Keratinocyte (primary cell): ENCODE measurements around the gene SUSD3. TPM values are rescaled to one million over a fixed set of nuclear protein-coding genes. Genes with fewer than 3 reads are reported as not detected.
"Not testable (repeated sequence)": the region's sequence is repeated elsewhere in the genome, so short reads cannot be mapped to it uniquely, and the experiment has no call there.

ENCODE experiments used
- DNase-seq: peaks from one replicate; pipeline ENCODE4 v3.0.0-alpha.2; 2011; ENCODE audit warnings: low read depth, missing footprints, low spot score
- FAIRE-seq: peaks from 2 replicates; lab custom pipeline; 2011; peaks lifted over from hg19 to GRCh38; lab: Jason Lieb, UNC
- H2AFZ ChIP-seq: 2 replicates; pipeline ENCODE4 v1.6.0; 2012; ENCODE audit warnings: low read length, control low read depth, inconsistent platforms; ENCODE audit not compliant: control insufficient read depth
- H3K27ac ChIP-seq: 2 replicates; pipeline ENCODE4 v1.5.1; 2011; ENCODE audit warnings: low read length; ENCODE audit not compliant: control insufficient read depth, insufficient read depth
- H3K27me3 ChIP-seq: 3 replicates; pipeline ENCODE4 v1.6.0; 2011; ENCODE audit warnings: low read length; ENCODE audit not compliant: control insufficient read depth, insufficient read depth; ENCODE audit errors: extremely low read depth
- H3K36me3 ChIP-seq, 2 experiments: 2 replicates in 1 of 2; 3 replicates in 1 of 2; pipeline ENCODE4 v1.5.1; 2011; ENCODE audit warnings: low read length in 2 of 2, mild to moderate bottlenecking in 1 of 2; ENCODE audit not compliant: control insufficient read depth in 2 of 2, insufficient read depth in 2 of 2; ENCODE audit errors: extremely low read depth in 1 of 2
- H3K4me1 ChIP-seq: 3 replicates; pipeline ENCODE4 v1.5.1; 2011; ENCODE audit warnings: low read length; ENCODE audit not compliant: control insufficient read depth, insufficient read depth; ENCODE audit errors: extremely low read depth
- H3K4me2 ChIP-seq: 3 replicates; pipeline ENCODE4 v1.6.0; 2011; ENCODE audit warnings: low read depth, low read length; ENCODE audit not compliant: control insufficient read depth, insufficient read depth; ENCODE audit errors: extremely low read depth
- H3K4me3 ChIP-seq, 3 experiments: fragments of 200-600 bp in 1 of 3; sonication (generic) in 1 of 3; 2 replicates in 2 of 3; 3 replicates in 1 of 3; pipeline ENCODE4 v1.5.1; 2011 to 2016; ENCODE audit warnings: low read length in 3 of 3, mild to moderate bottlenecking in 3 of 3, control low read depth in 2 of 3, inconsistent platforms in 1 of 3, low read depth in 1 of 3, mixed read lengths in 1 of 3, mixed run types in 1 of 3, moderate library complexity in 1 of 3; ENCODE audit not compliant: control insufficient read depth in 2 of 3, insufficient read depth in 2 of 3; ENCODE audit errors: extremely low read depth in 1 of 3
- H3K79me2 ChIP-seq: 2 replicates; pipeline ENCODE4 v1.6.0; 2012; ENCODE audit warnings: low read length; ENCODE audit not compliant: control insufficient read depth, insufficient read depth
- H3K9ac ChIP-seq: 3 replicates; pipeline ENCODE4 v1.6.0; 2011; ENCODE audit warnings: low read length; ENCODE audit not compliant: control insufficient read depth, insufficient read depth; ENCODE audit errors: extremely low read depth
- H3K9me1 ChIP-seq: 3 replicates; pipeline ENCODE4 v1.6.0; 2011; ENCODE audit warnings: low read length; ENCODE audit not compliant: control insufficient read depth, insufficient read depth; ENCODE audit errors: extremely low read depth
- H3K9me3 ChIP-seq: 2 replicates; pipeline ENCODE4 v1.5.1; 2012; ENCODE audit warnings: low read depth, low read length; ENCODE audit not compliant: control insufficient read depth
- H4K20me1 ChIP-seq: 3 replicates; pipeline ENCODE4 v1.6.0; 2011; ENCODE audit warnings: low read length; ENCODE audit not compliant: control insufficient read depth, insufficient read depth; ENCODE audit errors: extremely low read depth
- EZH2 ChIP-seq: IDR thresholded peaks from one replicate; pipeline ENCODE4 v1.6.1; 2012; ENCODE audit warnings: inconsistent platforms, mild to moderate bottlenecking, low read length, moderate library complexity
- dilution Hi-C: fragments of 300-500 bp; cut with MboI; formaldehyde crosslinking; loops from one replicate; pipeline ENCODE4 v1.7.0; 2020; ENCODE audit warnings: low sequenced_read_pairs; ENCODE audit not compliant: extremely low pct_ligation_motif_present
- polyA plus RNA-seq, 5 experiments: library from polyadenylated mRNA; depleted of rRNA in 3 of 5; stranded (reverse) in 3 of 5; stranded (forward) in 1 of 5; unstranded in 1 of 5; fragments of >200 nt; gene quantifications; 1 replicate in 1 of 5; 2 replicates in 3 of 5; 3 replicates in 1 of 5; pipeline versions ENCODE4 v1.2.1 to v1.2.3, GENCODE V29; 2011 to 2012; ENCODE audit warnings: missing spikeins in 2 of 5, low read depth in 1 of 5, low replicate concordance in 1 of 5
- TF ChIP-seq, protein P1 (sequence below), 3 experiments: IDR thresholded peaks in 1 of 3; conservative IDR thresholded peaks in 1 of 3; optimal IDR thresholded peaks in 1 of 3; 2 replicates in 2 of 3; 3 replicates in 1 of 3; pipeline versions ENCODE3 to v1.5.1; 2011; ENCODE audit warnings: low read length in 3 of 3, mild to moderate bottlenecking in 3 of 3, moderate library complexity in 2 of 3, control low read depth in 1 of 3, inconsistent platforms in 1 of 3; ENCODE audit not compliant: insufficient read depth in 2 of 3; ENCODE audit errors: extremely low read depth in 1 of 3

SUSD3 gene
- polyA plus RNA-seq, 1 donor (not counting 4 experiments of a cell fraction or from before 2014, with no cell fraction given) = 0.20 TPM

DNA sequence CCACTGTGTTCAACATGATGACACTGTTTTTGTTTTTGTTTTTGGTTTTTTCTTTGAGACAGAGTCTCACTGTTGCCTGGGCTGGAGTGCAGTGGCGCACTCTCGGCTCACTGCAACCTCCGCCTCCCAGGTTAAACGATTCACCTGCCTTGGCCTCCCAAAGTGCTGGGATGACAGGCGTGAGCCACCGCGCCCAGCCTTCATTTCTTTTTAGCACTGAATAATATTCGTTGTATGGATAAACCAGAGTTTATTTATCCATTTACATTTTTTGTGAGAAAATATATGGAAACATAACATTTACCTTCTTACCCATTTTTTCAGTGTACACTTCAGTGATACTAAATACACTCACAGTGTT lies 41.8 kb downstream of the SUSD3 start:
- H3K9me3 ChIP-seq = no peaks in the 10 kb centered on the region
- peaks cover 4% of the 10 kb centered on the region for H3K9me1 ChIP-seq
- no peak overlapping the region for H2AFZ ChIP-seq
- H3K27ac ChIP-seq = no peak overlapping the region
- peaks cover 31% of the 10 kb centered on the region for H3K4me1 ChIP-seq
- H3K36me3 ChIP-seq = no peaks in the 10 kb centered on the region
- dilution Hi-C loops = no loop called here
- peaks cover 45% of the 10 kb centered on the region for H3K79me2 ChIP-seq
- no peak overlapping the region for H3K4me2 ChIP-seq
- peaks cover 7% of the 10 kb centered on the region for H4K20me1 ChIP-seq
- H3K9ac ChIP-seq = no peak overlapping the region
- FAIRE-seq (no peak), DNase-seq (no peak)
- H3K27me3 ChIP-seq = no peaks in the 10 kb centered on the region
- no peak overlapping the region for H3K4me3 ChIP-seq
- TF ChIP-seq, protein P1, sequence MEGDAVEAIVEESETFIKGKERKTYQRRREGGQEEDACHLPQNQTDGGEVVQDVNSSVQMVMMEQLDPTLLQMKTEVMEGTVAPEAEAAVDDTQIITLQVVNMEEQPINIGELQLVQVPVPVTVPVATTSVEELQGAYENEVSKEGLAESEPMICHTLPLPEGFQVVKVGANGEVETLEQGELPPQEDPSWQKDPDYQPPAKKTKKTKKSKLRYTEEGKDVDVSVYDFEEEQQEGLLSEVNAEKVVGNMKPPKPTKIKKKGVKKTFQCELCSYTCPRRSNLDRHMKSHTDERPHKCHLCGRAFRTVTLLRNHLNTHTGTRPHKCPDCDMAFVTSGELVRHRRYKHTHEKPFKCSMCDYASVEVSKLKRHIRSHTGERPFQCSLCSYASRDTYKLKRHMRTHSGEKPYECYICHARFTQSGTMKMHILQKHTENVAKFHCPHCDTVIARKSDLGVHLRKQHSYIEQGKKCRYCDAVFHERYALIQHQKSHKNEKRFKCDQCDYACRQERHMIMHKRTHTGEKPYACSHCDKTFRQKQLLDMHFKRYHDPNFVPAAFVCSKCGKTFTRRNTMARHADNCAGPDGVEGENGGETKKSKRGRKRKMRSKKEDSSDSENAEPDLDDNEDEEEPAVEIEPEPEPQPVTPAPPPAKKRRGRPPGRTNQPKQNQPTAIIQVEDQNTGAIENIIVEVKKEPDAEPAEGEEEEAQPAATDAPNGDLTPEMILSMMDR (optimal IDR thresholded peaks at IDR 0.05 in 1 of 3, IDR thresholded peaks at IDR 0.05 in 1 of 3, conservative IDR thresholded peaks at IDR 0.05 in 1 of 3; ENCODE audit: extremely low read depth in 1 of 3, insufficient read depth in 2 of 3, low read length in 3 of 3) = no peak
- TF ChIP-seq EZH2 = no peak

DNA sequence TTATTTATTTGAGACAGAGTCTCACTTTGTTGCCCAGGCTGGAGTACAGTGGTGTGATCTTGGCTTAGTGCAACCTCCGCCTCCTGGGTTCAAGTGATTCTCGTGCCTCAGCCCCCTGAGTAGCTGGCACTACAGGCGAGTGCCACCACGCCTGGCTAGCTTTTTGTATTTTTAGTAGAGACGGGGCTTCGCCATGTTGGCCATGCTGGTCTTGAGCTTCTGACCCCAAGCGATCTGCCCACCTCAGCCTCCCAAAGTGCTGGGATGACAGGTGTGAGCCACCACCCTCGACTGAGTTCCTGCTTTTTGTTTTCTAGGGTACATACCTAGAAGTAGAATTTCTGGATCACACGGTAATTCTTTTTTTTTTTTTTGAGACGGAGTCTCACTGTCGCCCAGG lies 42.6 kb downstream of the SUSD3 start:
- H3K36me3 ChIP-seq, DNase-seq, H4K20me1 ChIP-seq, H3K9me1 ChIP-seq, H3K9ac ChIP-seq, H3K4me3 ChIP-seq, H3K27me3 ChIP-seq, H3K27ac ChIP-seq, H3K9me3 ChIP-seq, H3K4me2 ChIP-seq, dilution Hi-C loops, H2AFZ ChIP-seq, FAIRE-seq: not testable (repeated sequence)
- Histone ChIP-seq H3K4me1 (peaks cover 31% of the 10 kb centered on the region), H3K79me2 (peaks cover 48% of the 10 kb centered on the region)

DNA sequence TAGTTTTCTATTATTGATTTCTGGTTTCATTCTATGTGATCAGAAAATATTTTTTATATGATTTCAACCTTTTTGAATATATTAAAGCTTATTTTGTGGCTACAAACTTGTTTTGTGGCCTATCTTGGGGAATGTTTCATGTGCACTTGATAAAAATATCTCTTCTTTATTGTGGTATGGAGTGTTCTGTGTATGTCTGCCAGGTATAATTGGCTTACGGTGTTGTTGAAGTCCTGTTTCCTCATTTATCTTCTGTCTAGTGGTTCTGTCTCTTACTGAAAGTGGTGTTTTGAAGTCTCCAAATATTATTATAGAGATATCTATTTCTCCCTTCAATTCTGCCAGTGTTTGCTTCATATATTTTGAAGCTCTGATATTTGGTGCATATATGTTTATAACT lies 47.1 kb downstream of the SUSD3 start:
- no peaks in the 10 kb centered on the region for H3K9me1 ChIP-seq
- no peak overlapping the region for H3K4me3 ChIP-seq
- dilution Hi-C loops = no loop called here
- H2AFZ ChIP-seq = no peak overlapping the region
- H3K27me3 ChIP-seq = no peaks in the 10 kb centered on the region
- H4K20me1 ChIP-seq = no peaks in the 10 kb centered on the region
- no peak overlapping the region for H3K9ac ChIP-seq
- no peak overlapping the region for H3K4me2 ChIP-seq
- no peak for DNase-seq
- TF ChIP-seq, protein P1 (optimal IDR thresholded peaks at IDR 0.05 in 1 of 3, IDR thresholded peaks at IDR 0.05 in 1 of 3, conservative IDR thresholded peaks at IDR 0.05 in 1 of 3; ENCODE audit: extremely low read depth in 1 of 3, insufficient read depth in 2 of 3, low read length in 3 of 3) = no peak
- TF ChIP-seq EZH2 = no peak
- H3K9me3 ChIP-seq = no peaks in the 10 kb centered on the region
- FAIRE-seq = no peak
- H3K27ac ChIP-seq = no peak overlapping the region
- peaks cover 32% of the 10 kb centered on the region for H3K79me2 ChIP-seq
- peaks cover 12 to 13% of the 10 kb centered on the region in 2 experiments for H3K36me3 ChIP-seq
- H3K4me1 ChIP-seq = peaks cover 3% of the 10 kb centered on the region
